GM12878 (cell line): ENCODE results near the gene MMRN2. TPM values are rescaled to one million over a fixed set of nuclear protein-coding genes. Genes with fewer than 3 reads are reported as not detected.
"Not testable (repeated sequence)": the region's sequence is repeated elsewhere in the genome, so short reads cannot be mapped to it uniquely, and the experiment has no call there.

Experiments
- ATAC-seq: fragments of 200-7000 bp; cut with Tn5 transposase; 3 replicates; pipeline ENCODE4 v1.9.1; 2020; ENCODE audit warnings: mild to moderate bottlenecking, moderate library complexity
- BruUV-seq: library from RNA; stranded (reverse); fragments of 400-500 nt; replicated peaks from 2 replicates; lab custom pipeline; 2021; lab: Mats Ljungman, UMichigan
- CTCF ChIA-PET: fragments of 300-600 bp; sonication (Branson Sonifier 250); formaldehyde crosslinking; extraction: SDS; loops from one replicate; lab custom pipeline; 2021; ENCODE audit warnings: inconsistent platforms; lab: Yijun Ruan, JAX
- POLR2A ChIA-PET: fragments of 350-600 bp; formaldehyde crosslinking; extraction: SDS; loops from one replicate; lab custom pipeline; 2021; ENCODE audit warnings: inconsistent platforms; lab: Charles Lee
- RAD21 ChIA-PET: fragments of 300-600 bp; sonication (Branson Sonifier 250); formaldehyde crosslinking; loops from one replicate; lab custom pipeline; 2023; ENCODE audit warnings: antibody characterized with exemption; ENCODE audit not compliant: unreplicated experiment; lab: Charles Lee
- SMC1A ChIA-PET: fragments of 300-600 bp; sonication (Branson Sonifier 250); formaldehyde crosslinking; loops from one replicate; lab custom pipeline; 2023; ENCODE audit not compliant: unreplicated experiment, uncharacterized antibody; lab: Charles Lee
- DNase-seq: peaks from one replicate; pipeline ENCODE4 v3.0.0-alpha.2; 2011; ENCODE audit warnings: low read depth, low spot score
- FAIRE-seq: peaks from 3 replicates; lab custom pipeline; 2011; peaks lifted over from hg19 to GRCh38; lab: Jason Lieb, UNC
- H2AFZ ChIP-seq: 2 replicates; pipeline ENCODE4 v1.6.0; 2011; ENCODE audit warnings: low read depth, low read length, control low read depth; ENCODE audit not compliant: control insufficient read depth
- H3K27ac ChIP-seq: 2 replicates; pipeline ENCODE4 v1.5.1; 2011; ENCODE audit warnings: control low read depth; ENCODE audit not compliant: control insufficient read depth, insufficient read depth
- H3K27me3 ChIP-seq, 2 experiments: replicated peaks in 1 of 2; 2 replicates each; pipeline versions ENCODE4 v1.6.0 to v1.6.1; 2011; ENCODE audit warnings: low read length in 1 of 2; ENCODE audit not compliant: control insufficient read depth in 2 of 2, insufficient read depth in 2 of 2
- H3K36me3 ChIP-seq, 2 experiments: 2 replicates each; pipeline ENCODE4 v1.5.1; 2011; ENCODE audit warnings: low read length in 1 of 2; ENCODE audit not compliant: control insufficient read depth in 2 of 2, insufficient read depth in 2 of 2
- H3K4me1 ChIP-seq: 2 replicates; pipeline ENCODE4 v1.6.1; 2011; ENCODE audit warnings: mild to moderate bottlenecking, low read length, moderate library complexity, mixed read lengths; ENCODE audit not compliant: control insufficient read depth, insufficient read depth
- H3K4me2 ChIP-seq: 2 replicates; pipeline ENCODE4 v1.6.0; 2011; ENCODE audit warnings: control low read depth; ENCODE audit not compliant: control insufficient read depth, insufficient read depth
- H3K4me3 ChIP-seq: fragments of 200-600 bp; sonication (generic); 2 replicates; pipeline ENCODE4 v1.5.1; 2016
- H3K79me2 ChIP-seq: 2 replicates; pipeline ENCODE4 v1.6.0; 2011; ENCODE audit warnings: low read length; ENCODE audit not compliant: control insufficient read depth, insufficient read depth
- H3K9ac ChIP-seq: 2 replicates; pipeline ENCODE4 v1.8.0; 2011; ENCODE audit warnings: low read length, control low read depth, mixed read lengths; ENCODE audit not compliant: control insufficient read depth, insufficient read depth
- H3K9me3 ChIP-seq: replicated peaks from 3 replicates; pipeline ENCODE4 v1.5.1; 2011; ENCODE audit warnings: mild to moderate bottlenecking, low read length; ENCODE audit not compliant: control insufficient read depth, insufficient read depth
- H4K20me1 ChIP-seq: 2 replicates; pipeline ENCODE4 v1.6.0; 2011; ENCODE audit not compliant: control insufficient read depth, insufficient read depth
- BCLAF1 ChIP-seq: fragments of 450-650 bp; IDR thresholded peaks from 2 replicates; pipeline ENCODE4 v1.6.1; 2017; ENCODE audit warnings: antibody characterized with exemption, mild to moderate bottlenecking, moderate library complexity
- CBFB ChIP-seq: IDR thresholded peaks from 2 replicates; pipeline ENCODE4 v1.6.1; 2016; ENCODE audit warnings: antibody characterized with exemption, low read depth
- CBX5 ChIP-seq: sonication (generic); IDR thresholded peaks from 2 replicates; pipeline ENCODE4 v1.6.1; 2016; ENCODE audit warnings: low read depth, moderate library complexity, mild to moderate bottlenecking, inconsistent platforms
- ESRRA ChIP-seq: IDR thresholded peaks from 2 replicates; pipeline ENCODE4 v1.6.1; 2012; ENCODE audit warnings: mild to moderate bottlenecking, low read length, improper control_type of control experiment
- IKZF2 ChIP-seq, 2 experiments: fragments of 450-650 bp; IDR thresholded peaks; 2 replicates each; pipeline ENCODE4 v1.6.1; 2017; ENCODE audit warnings: mild to moderate bottlenecking in 2 of 2, moderate library complexity in 2 of 2
- POLR2A ChIP-seq: IDR thresholded peaks from 2 replicates; pipeline ENCODE4 v1.6.1; 2011; ENCODE audit warnings: low read depth, mild to moderate bottlenecking, low read length
- SIX5 ChIP-seq: IDR thresholded peaks from 2 replicates; pipeline ENCODE4 v1.6.1; 2011; ENCODE audit warnings: mild to moderate bottlenecking, low read depth, low read length, moderate library complexity; ENCODE audit not compliant: severe bottlenecking
- SMAD1 ChIP-seq: fragments of 450-650 bp; IDR thresholded peaks from 2 replicates; pipeline ENCODE4 v1.6.1; 2018; ENCODE audit warnings: mild to moderate bottlenecking, low read depth; ENCODE audit not compliant: partially characterized antibody
- SMARCA5 ChIP-seq: fragments of 450-650 bp; IDR thresholded peaks from 2 replicates; pipeline ENCODE4 v1.6.1; 2017; ENCODE audit warnings: mild to moderate bottlenecking
- SUZ12 ChIP-seq: fragments of 200-600 bp; sonication (generic); IDR thresholded peaks from one replicate; pipeline ENCODE4 v1.6.1; 2018; ENCODE audit warnings: antibody characterized with exemption, mild to moderate bottlenecking; ENCODE audit not compliant: unreplicated experiment
- ZBTB33 ChIP-seq: fragments of 450-650 bp; IDR thresholded peaks from 2 replicates; pipeline ENCODE4 v1.6.1; 2017; ENCODE audit warnings: mild to moderate bottlenecking
- WGBS: methylation state at CpG from one replicate; pipeline ENCODE4 v1.1.6; 2016; ENCODE audit warnings: low lambda C conversion rate; ENCODE audit not compliant: insufficient replicate concordance, insufficient coverage; ENCODE audit errors: missing lambda C conversion rate; 5-methylcytosine and 5-hydroxymethylcytosine counted together
- in situ Hi-C: fragments of 300-500 bp; cut with MboI; formaldehyde crosslinking; loops from 9 replicates; pipeline ENCODE4 v1.14.3; 2018; ENCODE audit warnings: mixed read lengths
- intact Hi-C: fragments of 100-400 bp; cut with micrococcal nuclease; formaldehyde crosslinking; loops from one replicate; pipeline ENCODE4 v1.14.2; 2022; ENCODE audit not compliant: unreplicated experiment
- polyA plus RNA-seq, 11 experiments: library from polyadenylated mRNA; depleted of rRNA in 4 of 11; unstranded in 6 of 11; stranded (reverse) in 5 of 11; fragments of >200 nt; fragmentation: Nextera tagmentation in 4 of 11; fragmentation: Illumina TruSeq in 1 of 11; extraction: Ambion mirVana in 4 of 11; extraction: Trizol in 1 of 11; gene quantifications; 1 replicate in 1 of 11; 2 replicates in 10 of 11; pipeline versions ENCODE4 v1.2.1 to v1.2.3, GENCODE V29; 2011 to 2016; ENCODE audit warnings: inconsistent platforms in 2 of 11, missing spikeins in 2 of 11, low read depth in 1 of 11
- total RNA-seq, 4 experiments: library from RNA; depleted of rRNA in 3 of 4; stranded (reverse); fragments of >200 nt in 3 of 4; fragmentation: Illumina TruSeq in 1 of 4; extraction: Trizol in 1 of 4; gene quantifications; 2 replicates each; pipeline versions ENCODE4 v1.2.1 to v1.2.3, GENCODE V29; 2013 to 2021

Gene MMRN2
- total and polyA plus RNA-seq, 10 of the 15 experiments (the other 5 are each of a cell fraction or from before 2014, with no cell fraction given), result 0.09 to 1.0 (median 0.54) TPM; not detected in 3

GRCh38 chr10:86979296-86979818, 21.9 kb upstream of the MMRN2 start:
- no peak overlapping the region for H3K27ac ChIP-seq
- no peaks in the 10 kb centered on the region; a peak in 2 of 4 replicates for H3K27me3 ChIP-seq
- ATAC-seq (no peak), FAIRE-seq (no peak), DNase-seq (no peak)
- ChIA-PET SMC1A (no interaction called here), RAD21 (no interaction called here), CTCF (interaction anchor here (1.2 kb wide), 1 partner anchor 13 kb away, joined by 3 read pairs; no protein-coding TSS in a partner anchor), POLR2A (no interaction called here)
- TF ChIP-seq ESRRA (no peak), IKZF2 (IDR thresholded peaks at IDR 0.05) (no peak), BCLAF1 (no peak), SUZ12 (no peak), CBFB (no peak), POLR2A (no peak), CBX5 (no peak), SMARCA5 (no peak), ZBTB33 (no peak), SIX5 (no peak), SMAD1 (no peak)
- no peak overlapping the region for H3K4me3 ChIP-seq
- BruUV-seq, result no TSS peak
- no peaks in the 10 kb centered on the region for H3K9me3 ChIP-seq
- no peak overlapping the region for H3K4me2 ChIP-seq
- H3K4me1 ChIP-seq, result no peaks in the 10 kb centered on the region
- in situ Hi-C loops (no loop called here), intact Hi-C loops (no loop called here)
- H3K79me2 ChIP-seq, result no peaks in the 10 kb centered on the region
- no peak overlapping the region for H3K9ac ChIP-seq
- no peaks in the 10 kb centered on the region for H4K20me1 ChIP-seq
- no peak overlapping the region for H2AFZ ChIP-seq
- H3K36me3 ChIP-seq, result no peaks in the 10 kb centered on the region
- 26% methylated on average over 4 of the region's 4 CpGs for WGBS

- RAD21 ChIA-PET, intact Hi-C loops, in situ Hi-C loops, BruUV-seq, H2AFZ ChIP-seq, H4K20me1 ChIP-seq, H3K4me3 ChIP-seq, H3K27me3 ChIP-seq, ATAC-seq, DNase-seq, H3K4me2 ChIP-seq, H3K4me1 ChIP-seq, FAIRE-seq, H3K27ac ChIP-seq, H3K79me2 ChIP-seq, POLR2A ChIA-PET, H3K9me3 ChIP-seq, H3K9ac ChIP-seq, SMC1A ChIA-PET, H3K36me3 ChIP-seq: not testable (repeated sequence)
- CTCF ChIA-PET, result interaction anchor here (1.2 kb wide), 1 partner anchor 12 kb away, joined by 3 read pairs; no protein-coding TSS in a partner anchor
- WGBS, result 45% methylated on average over 3 of the region's 3 CpGs
Observed at GRCh38 chr10:86978457-86978856, 21.0 kb upstream of the MMRN2 start.
